Measurements from ENCODE around the gene OLFM2. TPM values are rescaled to one million over a fixed set of nuclear protein-coding genes. Genes with fewer than 3 reads are reported as not detected.

OLFM2 gene
- total RNA-seq: 1 to 10 TPM; 5.9 to 9.2 (median 7.4) TPM
- 15.9 TPM for polyA plus RNA-seq
- long read RNA-seq, donor 1, transcript OLFM2-201 (6 exons, 2,019 nt): major isoform, 19 of 22 reads
- long read RNA-seq, donor 1, partial matches to known transcripts: 0 of 22 reads
- long read RNA-seq, donor 1, other reads (novel, unspliced or antisense): 3 of 22 reads
- long read RNA-seq, donor 2, partial matches to known transcripts: 0 of 3 reads
- long read RNA-seq, donor 2, other reads (novel, unspliced or antisense): 0 of 3 reads
- long read RNA-seq, donor 3: 0 reads
- long read RNA-seq, donor 4, transcript OLFM2-201 (6 exons, 2,019 nt): major isoform, 12 of 12 reads
- long read RNA-seq, donor 4, partial matches to known transcripts: 0 of 12 reads
- long read RNA-seq, donor 4, other reads (novel, unspliced or antisense): 0 of 12 reads

- no peak for ATAC-seq
Measured at GRCh38 chr19:9936326-9937000, at the start of gene OLFM2. Gene OLFM2 (minus strand): TSS chr19:9936515. CDS start chr19:9936366, 149 bp downstream.

GRCh38 chr19:9981406-9982260 lies 45.3 kb upstream of the OLFM2 start:
- ATAC-seq (no peak), DNase-seq (no peak)
- no peaks in the 10 kb centered on the region for H3K9me3 ChIP-seq (ENCODE audit: control insufficient read depth, low read length)
- no peak overlapping the region for H3K4me3 ChIP-seq (ENCODE audit: low read length)
- no peaks in the 10 kb centered on the region for H3K4me1 ChIP-seq (ENCODE audit: control insufficient read depth, insufficient read depth, low read length)
- no peak overlapping the region for H3K27ac ChIP-seq (ENCODE audit: low read length)
- 80% methylated on average over 8 of the region's 8 CpGs for WGBS
- intact Hi-C loops (cut with DNase I): no loop called here
- no peaks in the 10 kb centered on the region for H3K27me3 ChIP-seq (ENCODE audit: control insufficient read depth, insufficient read depth)

More at GRCh38 chr19:9936326-9937000, at the start of gene OLFM2:
- intact Hi-C loops (cut with DNase I): loop anchor here in 1 of 4 donors (5.0 to 10.0 kb wide), 2 partner anchors 81 to 308 kb away; no protein-coding TSS in a partner anchor
- WGBS: under 1% methylated on average over 62 of the region's 62 CpGs
- Histone ChIP-seq H3K4me3 (ENCODE audit: low read length) (peak within 1 kb of the TSS; percentile 74), H3K9me3 (ENCODE audit: control insufficient read depth, low read length) (no peaks in the 10 kb centered on the region), H3K27me3 (ENCODE audit: control insufficient read depth, insufficient read depth) (no peaks in the 10 kb centered on the region), H3K27ac (ENCODE audit: low read length) (no peak within 1 kb of the TSS), H3K4me1 (ENCODE audit: control insufficient read depth, insufficient read depth, low read length) (no peaks in the 10 kb centered on the region)
- peak; percentile 39 to 78 (median 76) for DNase-seq

- 87% methylated on average over 6 of the region's 6 CpGs for WGBS
Measured at GRCh38 chr19:9972103-9972502, 35.8 kb upstream of the OLFM2 start.

GRCh38 chr19:9971166-9971897 lies 35.0 kb upstream of the OLFM2 start:
- no peak for ATAC-seq
- peak in 1 of 3 donors; percentile 1 for DNase-seq
- H3K27me3 ChIP-seq (ENCODE audit: control insufficient read depth, insufficient read depth): no peaks in the 10 kb centered on the region
- H3K9me3 ChIP-seq (ENCODE audit: control insufficient read depth, low read length): no peaks in the 10 kb centered on the region
- H3K4me3 ChIP-seq (ENCODE audit: low read length): no peak overlapping the region
- H3K27ac ChIP-seq (ENCODE audit: low read length): no peak overlapping the region
- 74% methylated on average over 15 of the region's 15 CpGs for WGBS
- intact Hi-C loops (cut with DNase I): no loop called here
- H3K4me1 ChIP-seq (ENCODE audit: control insufficient read depth, insufficient read depth, low read length): no peaks in the 10 kb centered on the region

More at GRCh38 chr19:9972103-9972502, 35.8 kb upstream of the OLFM2 start:
- ATAC-seq (no peak), DNase-seq (no peak)
- intact Hi-C loops (cut with DNase I): no loop called here
- Histone ChIP-seq H3K27ac (ENCODE audit: low read length) (no peak overlapping the region), H3K9me3 (ENCODE audit: control insufficient read depth, low read length) (no peaks in the 10 kb centered on the region), H3K27me3 (ENCODE audit: control insufficient read depth, insufficient read depth) (no peaks in the 10 kb centered on the region), H3K4me1 (ENCODE audit: control insufficient read depth, insufficient read depth, low read length) (no peaks in the 10 kb centered on the region), H3K4me3 (ENCODE audit: low read length) (no peak overlapping the region)

GRCh38 chr19:9970481-9970880 lies 34.2 kb upstream of the OLFM2 start:
- ATAC-seq (no peak), DNase-seq (peak in 1 of 3 donors; percentile 10)
- Histone ChIP-seq H3K4me1 (ENCODE audit: control insufficient read depth, insufficient read depth, low read length) (no peaks in the 10 kb centered on the region), H3K27me3 (ENCODE audit: control insufficient read depth, insufficient read depth) (no peaks in the 10 kb centered on the region), H3K27ac (ENCODE audit: low read length) (no peak overlapping the region), H3K4me3 (ENCODE audit: low read length) (no peak overlapping the region), H3K9me3 (ENCODE audit: control insufficient read depth, low read length) (no peaks in the 10 kb centered on the region)
- intact Hi-C loops (cut with DNase I): no loop called here
- WGBS: 77% methylated on average over 8 of the region's 8 CpGs

GRCh38 chr19:9969688-9969975 lies 33.3 kb upstream of the OLFM2 start:
- H3K27ac ChIP-seq (ENCODE audit: low read length): no peak overlapping the region
- intact Hi-C loops (cut with DNase I): no loop called here
- H3K27me3 ChIP-seq (ENCODE audit: control insufficient read depth, insufficient read depth): no peaks in the 10 kb centered on the region
- WGBS: 82% methylated on average over 2 of the region's 2 CpGs
- no peaks in the 10 kb centered on the region for H3K9me3 ChIP-seq (ENCODE audit: control insufficient read depth, low read length)
- DNase-seq: peak in 1 of 3 donors; percentile 33
- peak in 1 of 2 donors; percentile 9 for ATAC-seq
- no peaks in the 10 kb centered on the region for H3K4me1 ChIP-seq (ENCODE audit: control insufficient read depth, insufficient read depth, low read length)
- H3K4me3 ChIP-seq (ENCODE audit: low read length): no peak overlapping the region

- H3K27me3 ChIP-seq (ENCODE audit: control insufficient read depth, insufficient read depth): no peaks in the 10 kb centered on the region
Measured at GRCh38 chr19:9968820-9969687, 32.7 kb upstream of the OLFM2 start.

GRCh38 chr19:9967326-9967725 lies 31.0 kb upstream of the OLFM2 start:
- Histone ChIP-seq H3K4me1 (ENCODE audit: control insufficient read depth, insufficient read depth, low read length) (no peaks in the 10 kb centered on the region), H3K27ac (ENCODE audit: low read length) (no peak overlapping the region), H3K4me3 (ENCODE audit: low read length) (no peak overlapping the region), H3K27me3 (ENCODE audit: control insufficient read depth, insufficient read depth) (no peaks in the 10 kb centered on the region), H3K9me3 (ENCODE audit: control insufficient read depth, low read length) (no peaks in the 10 kb centered on the region)
- intact Hi-C loops (cut with DNase I): no loop called here
- no peak for DNase-seq
- WGBS: 56% methylated on average over 4 of the region's 4 CpGs
- no peak for ATAC-seq

More at GRCh38 chr19:9968820-9969687, 32.7 kb upstream of the OLFM2 start:
- Histone ChIP-seq H3K27ac (ENCODE audit: low read length) (no peak overlapping the region), H3K4me3 (ENCODE audit: low read length) (no peak overlapping the region), H3K9me3 (ENCODE audit: control insufficient read depth, low read length) (no peaks in the 10 kb centered on the region), H3K4me1 (ENCODE audit: control insufficient read depth, insufficient read depth, low read length) (no peaks in the 10 kb centered on the region)
- DNase-seq (peak in 1 of 3 donors; percentile 26), ATAC-seq (peak; percentile 14 to 28)
- WGBS: 74% methylated on average over 8 of the region's 8 CpGs
- intact Hi-C loops (cut with DNase I): no loop called here

GRCh38 chr19:9966448-9966847 lies 30.1 kb upstream of the OLFM2 start:
- WGBS: 27% methylated on average over 29 of the region's 29 CpGs
- ATAC-seq: no peak
- Histone ChIP-seq H3K27ac (ENCODE audit: low read length) (no peak overlapping the region), H3K4me1 (ENCODE audit: control insufficient read depth, insufficient read depth, low read length) (no peaks in the 10 kb centered on the region), H3K9me3 (ENCODE audit: control insufficient read depth, low read length) (no peaks in the 10 kb centered on the region), H3K4me3 (ENCODE audit: low read length) (no peak overlapping the region), H3K27me3 (ENCODE audit: control insufficient read depth, insufficient read depth) (no peaks in the 10 kb centered on the region)
- intact Hi-C loops (cut with DNase I): no loop called here
- DNase-seq: no peak

- intact Hi-C loops (cut with DNase I): no loop called here
- no peaks in the 10 kb centered on the region for H3K27me3 ChIP-seq (ENCODE audit: control insufficient read depth, insufficient read depth)
- no peak for ATAC-seq
- WGBS: 43% methylated on average over 14 of the region's 14 CpGs
- no peak for DNase-seq
- H3K4me3 ChIP-seq (ENCODE audit: low read length): no peak overlapping the region
- no peaks in the 10 kb centered on the region for H3K9me3 ChIP-seq (ENCODE audit: control insufficient read depth, low read length)
- H3K27ac ChIP-seq (ENCODE audit: low read length): no peak overlapping the region
- no peaks in the 10 kb centered on the region for H3K4me1 ChIP-seq (ENCODE audit: control insufficient read depth, insufficient read depth, low read length)
Measured at GRCh38 chr19:9966024-9966423, 29.7 kb upstream of the OLFM2 start.

All from right cardiac atrium (tissue), 5 donors.